ENCODE results near the gene AXIN1. TPM values are rescaled to one million over a fixed set of nuclear protein-coding genes. Genes with fewer than 3 reads are reported as not detected.
"Not testable (repeated sequence)": the region's sequence is repeated elsewhere in the genome, so short reads cannot be mapped to it uniquely, and the experiment has no call there.

The AXIN1 gene
- total RNA-seq, 1 donor from 2014 or later = 23.4 TPM

DNA sequence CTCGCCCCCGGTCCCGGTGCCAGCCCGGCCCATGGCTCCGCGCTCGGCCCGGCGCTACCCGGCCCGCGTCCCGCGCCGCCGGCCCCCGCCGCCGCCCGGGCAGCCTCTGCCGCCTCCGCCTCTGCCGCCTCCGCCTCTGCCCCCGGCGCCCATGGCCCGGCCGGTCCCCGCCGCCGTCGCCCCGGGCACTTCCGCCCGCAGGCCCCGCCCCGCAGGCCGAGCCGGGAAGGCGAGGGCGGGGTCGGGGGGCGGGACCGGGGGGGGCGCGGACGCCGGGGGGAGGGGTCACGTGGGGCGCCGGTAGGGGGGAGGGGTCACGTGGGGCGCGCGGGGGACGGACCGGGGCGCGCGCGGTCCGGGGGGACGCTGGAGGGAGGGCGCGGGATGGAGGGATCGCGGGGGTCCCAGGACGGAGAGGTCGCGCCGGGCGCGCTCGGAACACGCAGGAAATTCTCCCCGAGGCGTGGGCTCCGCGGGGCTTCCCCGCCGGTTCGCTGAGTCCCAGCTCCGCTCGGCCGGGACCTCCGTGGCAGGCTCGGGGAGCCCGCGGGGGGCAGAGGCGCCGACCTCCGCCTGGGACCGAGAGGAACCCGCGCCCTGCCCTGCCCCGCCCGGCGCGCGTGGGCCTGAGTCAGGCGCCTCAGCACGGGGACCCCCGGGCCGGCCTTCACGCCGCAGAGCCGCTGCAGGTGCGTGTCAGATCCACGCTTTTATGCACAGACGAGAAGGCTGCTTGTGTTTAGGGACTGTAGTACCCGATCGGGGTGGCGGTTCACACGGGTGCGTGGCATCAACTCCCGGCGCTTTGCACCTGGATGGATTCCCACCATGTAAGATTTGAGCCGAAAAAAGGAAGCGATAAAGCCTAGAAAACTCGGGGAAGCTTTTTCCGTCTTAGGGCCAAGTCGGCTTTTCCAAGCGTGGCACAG, 29.5 kb upstream of the AXIN1 start, which contains the start of gene PGAP6:
Gene PGAP6 (minus strand): TSS at position 190 of the 929 bp plus-strand sequence. CDS start 157 bp downstream, at position 33.
- intact Hi-C loops (cut with micrococcal nuclease) = loop anchor here (1.0 to 10.0 kb wide), 5 partner anchors 12 to 283 kb away; partner anchors contain the start of genes AXIN1, CAPN15, DECR2 and MRPL28

DNA sequence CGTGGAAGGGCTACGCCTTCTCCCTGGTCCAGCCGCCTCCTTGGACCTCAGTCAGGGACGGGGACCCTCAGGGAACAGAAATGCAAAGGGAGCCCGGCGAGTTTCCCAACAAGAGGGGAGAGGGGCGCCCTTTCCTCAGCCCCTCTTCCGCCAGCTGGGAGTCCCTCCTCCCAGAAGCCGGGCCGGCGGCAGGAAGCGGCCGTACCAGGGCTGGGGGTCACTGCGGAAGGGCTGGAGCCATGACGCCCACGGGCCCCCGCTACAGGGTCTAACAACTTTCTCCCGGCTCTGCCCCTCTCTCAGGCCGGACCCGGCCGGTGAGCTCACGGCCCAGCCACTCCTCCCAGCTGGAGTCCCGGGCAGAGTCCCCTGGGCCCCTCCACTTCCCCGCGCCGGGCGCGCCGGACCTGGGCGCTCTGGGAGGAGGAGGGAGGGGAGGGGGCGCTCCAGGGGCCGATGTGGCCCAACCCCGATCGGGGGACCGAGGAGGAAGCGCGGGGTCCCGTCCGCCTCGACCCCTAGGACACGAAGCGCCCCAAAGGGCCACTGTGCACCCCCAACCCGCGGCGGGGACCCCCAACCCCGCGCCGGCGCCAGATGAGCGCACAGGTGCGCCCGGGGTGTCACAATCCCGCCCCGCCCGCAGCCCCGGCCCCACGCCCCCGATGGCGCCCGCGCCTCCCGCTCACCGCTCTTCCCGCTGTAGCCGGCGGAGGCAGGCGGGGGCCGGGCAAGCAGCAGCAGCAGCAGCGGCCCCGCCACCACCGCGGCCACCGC, 28.7 kb upstream of the AXIN1 start:
- intact Hi-C loops (cut with micrococcal nuclease) = loop anchor here (1.0 to 10.0 kb wide), 3 partner anchors 29 to 284 kb away; partner anchors contain the start of genes AXIN1, CAPN15 and RHOT2

DNA sequence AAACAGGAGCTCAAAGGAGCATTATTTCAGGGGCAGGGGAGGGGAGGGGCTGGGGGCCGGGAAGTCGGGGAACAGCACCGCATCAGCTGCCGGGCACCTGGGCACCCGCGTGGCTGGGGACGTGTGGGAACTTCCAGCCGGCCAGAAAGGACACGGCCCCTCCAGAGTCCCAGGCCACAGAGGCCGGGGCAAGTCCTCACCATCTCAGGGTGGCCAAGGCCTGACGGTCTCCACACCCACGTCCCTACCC, 28.2 kb upstream of the AXIN1 start:
- intact Hi-C loops (cut with micrococcal nuclease) = loop anchor here (1.0 to 10.0 kb wide), 3 partner anchors 28 to 284 kb away; partner anchors contain the start of genes AXIN1, CAPN15 and RHOT2

DNA sequence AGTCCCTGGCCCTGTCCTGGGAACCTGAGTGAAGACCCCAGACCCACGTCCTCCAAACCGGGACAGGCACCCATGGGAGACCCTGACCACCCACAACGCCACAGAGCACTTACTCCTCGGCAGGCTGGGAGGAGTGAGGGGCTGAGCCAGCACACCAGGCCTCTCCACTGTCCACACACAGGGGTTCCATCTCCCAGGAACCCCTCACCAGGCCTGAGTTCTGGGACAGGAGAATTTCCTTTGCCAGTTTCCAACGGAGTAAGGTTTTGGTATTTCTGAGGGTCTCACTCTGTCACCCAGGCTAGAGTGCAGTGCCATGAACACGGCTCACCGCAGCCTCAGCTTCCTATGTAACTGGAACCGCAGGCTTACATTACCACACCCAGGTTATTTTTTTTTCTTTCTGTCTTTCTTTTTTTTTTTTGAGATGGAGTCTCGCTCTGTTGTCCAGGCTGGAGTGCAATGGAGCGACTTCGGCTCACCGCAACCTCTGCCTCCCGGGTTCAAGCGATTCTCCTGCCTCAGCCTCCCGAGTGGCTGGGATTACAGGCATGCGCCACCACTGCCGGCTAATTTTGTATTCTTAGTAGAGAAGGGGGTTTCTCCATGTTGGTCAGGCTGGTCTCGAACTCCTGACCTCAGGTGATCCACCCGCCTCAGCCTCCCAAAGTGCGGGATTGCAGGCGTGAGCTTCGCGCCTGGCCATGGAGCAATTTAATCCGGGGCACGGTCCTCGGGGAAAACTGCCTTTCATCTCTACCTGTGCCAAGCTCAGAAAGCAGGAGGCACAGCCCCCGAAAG, 27.6 kb upstream of the AXIN1 start:
- intact Hi-C loops (cut with micrococcal nuclease) = loop anchor here (5.0 to 10.0 kb wide), 2 partner anchors 147 to 285 kb away; partner anchors contain the start of genes CAPN15 and RHOT2

DNA sequence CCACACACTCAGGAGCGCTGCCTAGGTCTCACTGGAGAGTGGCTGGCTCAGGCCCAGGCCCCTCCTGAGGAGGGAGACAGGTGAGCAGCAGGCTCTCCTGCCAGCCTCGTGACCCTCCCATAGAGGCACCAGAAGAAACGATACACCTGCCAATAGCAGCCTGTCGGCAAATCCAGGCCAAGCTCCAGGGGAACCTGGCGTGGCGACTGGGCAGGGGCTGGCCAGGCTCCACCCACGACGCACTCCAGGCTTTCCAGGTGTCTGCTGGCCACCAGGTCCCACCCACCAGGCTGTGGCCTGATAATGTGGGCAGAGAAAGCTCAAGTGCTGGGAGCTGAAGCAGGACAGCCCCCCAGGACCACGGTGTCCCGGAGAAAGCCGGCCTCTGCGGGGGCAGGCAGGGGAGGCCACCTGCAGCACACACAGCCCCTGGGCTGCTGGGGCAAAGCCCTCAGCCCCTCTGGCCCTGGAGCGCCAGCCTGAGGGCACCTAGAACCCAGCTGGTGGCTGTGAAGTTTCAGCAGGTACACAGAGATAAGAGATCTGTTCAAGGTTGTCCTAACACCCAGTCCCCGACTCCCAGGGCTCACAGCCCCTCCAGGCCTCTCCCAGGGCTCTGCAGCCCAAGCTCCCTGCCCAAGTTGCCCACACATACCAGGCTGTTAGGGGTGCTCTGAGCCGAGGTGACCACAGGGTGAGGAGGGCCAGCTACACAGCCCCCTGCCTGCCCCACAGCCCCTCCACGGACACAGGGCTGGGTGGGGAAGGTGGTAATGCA, 26.8 kb upstream of the AXIN1 start:
- intact Hi-C loops (cut with micrococcal nuclease) = no loop called here

DNA sequence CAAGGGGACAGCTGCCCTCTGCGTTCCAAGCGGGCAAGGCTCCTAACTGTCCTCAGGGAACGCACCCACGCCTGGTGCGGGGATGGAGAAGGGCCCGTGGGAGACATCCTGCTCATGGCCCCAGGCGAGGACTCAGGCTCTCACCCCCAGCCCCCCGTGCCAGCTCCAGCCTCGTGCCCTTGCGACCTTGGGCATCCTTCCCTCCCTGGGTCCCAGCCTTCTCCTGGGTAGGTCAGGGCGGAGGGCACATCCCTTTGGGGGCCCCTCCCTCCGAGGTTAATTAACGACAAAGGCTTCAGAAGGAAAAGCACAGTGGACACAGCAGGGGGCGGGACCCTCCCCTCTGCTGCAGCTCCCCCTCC, 26.3 kb upstream of the AXIN1 start:
- intact Hi-C loops (cut with micrococcal nuclease) = no loop called here

DNA sequence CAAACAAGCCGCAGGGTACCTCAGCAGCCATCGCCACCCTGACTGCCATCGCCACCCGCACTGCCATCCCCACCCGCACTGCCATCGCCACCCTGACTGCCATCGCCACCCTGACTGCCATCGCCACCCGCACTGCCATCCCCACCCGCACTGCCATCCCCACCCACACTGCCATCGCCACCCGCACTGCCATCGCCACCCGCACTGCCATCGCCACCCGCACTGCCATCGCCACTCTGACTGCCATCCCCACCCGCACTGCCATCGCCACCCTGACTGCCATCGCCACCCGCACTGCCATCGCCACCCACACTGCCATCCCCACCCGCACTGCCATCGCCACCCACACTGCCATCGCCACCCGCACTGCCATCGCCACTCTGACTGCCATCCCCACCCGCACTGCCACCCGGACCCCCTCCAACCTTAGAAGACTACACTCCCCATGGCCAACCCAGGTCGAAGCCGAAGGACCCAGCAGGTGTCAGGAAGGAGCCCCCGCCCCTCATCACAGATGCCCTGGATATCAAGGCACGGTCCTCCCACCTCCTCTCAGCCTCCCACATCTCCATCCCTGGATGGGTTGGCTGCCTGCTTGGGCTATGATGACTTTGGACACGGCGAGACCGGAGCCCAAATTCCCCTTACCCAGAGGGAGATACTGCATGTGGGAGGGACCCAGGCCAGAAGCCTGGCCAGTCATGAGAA, 25.7 kb upstream of the AXIN1 start:
- intact Hi-C loops (cut with micrococcal nuclease) = not testable (repeated sequence)

DNA sequence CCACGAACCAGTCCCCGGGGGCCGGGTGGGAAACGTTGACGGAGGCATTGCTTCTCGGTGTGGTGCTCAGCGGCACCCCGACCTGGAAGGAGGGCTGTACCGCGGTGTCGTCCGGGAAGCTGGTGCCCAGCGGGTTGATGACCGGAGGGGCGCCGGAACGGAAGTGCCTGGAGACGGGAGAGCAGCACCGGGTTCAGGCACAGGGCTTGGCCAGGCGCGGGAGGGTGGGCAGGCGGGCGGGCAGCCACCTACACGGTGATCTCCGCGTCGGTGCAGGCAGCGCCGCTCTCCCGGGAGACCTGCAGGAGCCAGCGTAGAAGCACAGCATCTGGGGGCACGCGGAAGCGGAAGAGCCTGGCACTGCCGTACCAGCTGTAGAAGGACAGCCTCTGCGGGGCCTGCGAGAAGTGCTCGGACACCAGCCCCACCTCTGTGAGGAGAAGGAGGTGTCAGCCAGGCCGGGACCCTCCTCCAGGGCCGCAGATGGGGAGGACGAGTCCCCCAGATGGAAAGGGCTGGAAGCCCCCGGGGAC, 25.0 kb upstream of the AXIN1 start:
- intact Hi-C loops (cut with micrococcal nuclease) = no loop called here

DNA sequence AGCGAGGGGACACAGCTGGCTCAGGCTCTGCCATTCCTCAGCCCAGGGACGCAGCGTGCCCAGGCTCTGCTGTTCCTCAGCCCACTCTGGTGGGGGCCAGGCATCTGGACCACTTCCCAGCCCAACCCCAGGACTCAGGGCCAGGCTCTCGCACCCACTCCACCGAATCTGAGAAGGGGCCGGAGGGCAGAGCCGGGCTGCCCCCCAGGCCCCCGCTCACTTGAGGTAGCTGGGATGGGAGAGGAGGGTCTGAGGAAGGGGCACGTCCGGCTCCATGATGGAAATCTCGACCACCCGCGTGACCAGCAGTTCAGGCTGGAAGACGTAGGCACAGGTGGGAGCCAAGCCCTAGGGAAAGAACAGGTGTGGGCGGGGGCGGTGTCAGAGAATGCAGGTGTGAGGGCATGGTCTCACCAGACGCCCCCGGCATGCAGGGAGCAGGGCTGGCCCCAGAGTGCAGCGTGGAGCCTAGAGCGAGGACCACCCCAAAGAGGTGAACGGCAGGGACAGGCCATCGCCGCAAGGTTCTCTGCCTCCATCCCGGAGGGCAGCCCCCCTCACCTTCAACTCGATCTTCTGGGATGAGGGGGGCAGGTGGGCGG, 24.4 kb upstream of the AXIN1 start:
- intact Hi-C loops (cut with micrococcal nuclease) = no loop called here

DNA sequence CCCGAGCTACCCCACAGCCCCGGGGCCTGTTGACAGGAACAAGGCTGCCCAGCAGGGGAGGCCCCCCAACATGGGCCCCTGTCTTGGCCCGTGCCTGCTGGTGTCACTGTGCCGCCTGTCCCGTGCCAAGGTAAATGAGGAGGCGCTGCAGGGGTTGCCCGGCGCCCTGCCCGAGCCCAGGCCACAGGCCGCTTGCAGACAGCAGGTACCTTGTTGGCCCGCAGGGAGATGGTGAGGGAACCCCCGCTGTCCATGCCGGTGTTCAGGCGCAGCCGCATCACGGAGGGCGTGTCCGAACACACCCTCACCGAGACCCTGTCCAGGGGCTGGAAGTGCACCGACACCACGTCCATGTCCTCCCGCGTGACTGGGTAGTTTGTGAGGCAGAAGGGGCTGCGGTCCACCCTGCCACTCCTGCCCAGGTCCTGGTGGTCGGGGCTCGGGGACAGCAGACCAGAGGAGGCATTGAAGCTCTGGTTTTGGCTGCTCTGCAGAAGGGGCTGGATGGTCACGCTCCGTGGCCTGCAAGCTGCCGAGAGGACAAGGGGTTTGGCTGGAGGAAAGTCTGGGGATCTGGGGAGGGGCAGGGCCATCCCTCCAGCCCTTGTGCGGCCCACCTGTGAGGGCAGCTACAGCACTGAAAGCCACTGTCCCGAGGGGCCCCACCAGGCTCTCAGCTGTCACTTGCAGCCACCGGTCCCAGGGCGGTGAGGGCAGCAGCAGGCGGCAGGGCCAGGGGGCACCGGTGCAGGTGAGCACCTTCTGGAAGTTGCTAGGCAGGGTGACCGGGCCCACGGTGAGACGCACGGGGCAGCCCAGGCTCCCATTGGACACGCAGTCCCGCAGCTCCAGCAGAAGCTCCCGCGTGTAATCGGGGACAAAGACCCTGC, 23.6 kb upstream of the AXIN1 start:
- intact Hi-C loops (cut with micrococcal nuclease) = no loop called here

DNA sequence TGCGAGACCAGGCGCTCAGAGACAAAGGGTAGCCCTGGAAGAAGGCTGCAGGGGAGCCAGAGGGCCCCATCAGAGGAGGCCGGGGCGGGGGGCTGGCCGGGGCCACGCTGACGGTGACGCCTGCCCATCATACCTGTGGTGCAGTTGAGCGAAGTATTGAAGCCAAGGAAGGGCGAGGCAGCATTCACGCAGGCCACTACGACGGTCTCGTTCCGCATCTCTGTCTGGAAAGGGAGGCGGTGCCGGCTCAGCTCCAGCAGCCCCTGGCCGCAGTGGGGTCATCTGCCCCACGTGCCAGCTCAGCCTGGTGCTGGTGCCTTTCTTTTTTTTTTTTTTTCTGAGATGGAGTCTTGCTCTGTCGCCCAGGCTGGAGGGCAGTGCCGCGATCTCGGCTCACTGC, 22.7 kb upstream of the AXIN1 start:
- intact Hi-C loops (cut with micrococcal nuclease) = no loop called here

DNA sequence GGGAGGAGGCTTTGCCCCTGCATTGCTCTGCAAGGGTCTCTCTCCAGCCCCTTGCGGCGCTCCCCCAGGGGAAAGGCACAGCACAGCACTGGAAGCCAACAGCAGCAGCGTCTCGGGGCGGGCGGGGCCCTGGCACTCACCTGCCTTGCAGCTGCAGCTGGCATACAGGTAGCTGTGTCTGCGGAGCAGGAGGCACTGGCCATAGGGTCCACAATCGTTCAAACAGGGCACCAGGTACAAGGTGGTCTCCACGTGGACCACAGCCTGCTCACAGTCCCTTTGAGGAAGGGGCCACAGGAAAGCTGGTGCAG, 22.0 kb upstream of the AXIN1 start:
- intact Hi-C loops (cut with micrococcal nuclease) = no loop called here

DNA sequence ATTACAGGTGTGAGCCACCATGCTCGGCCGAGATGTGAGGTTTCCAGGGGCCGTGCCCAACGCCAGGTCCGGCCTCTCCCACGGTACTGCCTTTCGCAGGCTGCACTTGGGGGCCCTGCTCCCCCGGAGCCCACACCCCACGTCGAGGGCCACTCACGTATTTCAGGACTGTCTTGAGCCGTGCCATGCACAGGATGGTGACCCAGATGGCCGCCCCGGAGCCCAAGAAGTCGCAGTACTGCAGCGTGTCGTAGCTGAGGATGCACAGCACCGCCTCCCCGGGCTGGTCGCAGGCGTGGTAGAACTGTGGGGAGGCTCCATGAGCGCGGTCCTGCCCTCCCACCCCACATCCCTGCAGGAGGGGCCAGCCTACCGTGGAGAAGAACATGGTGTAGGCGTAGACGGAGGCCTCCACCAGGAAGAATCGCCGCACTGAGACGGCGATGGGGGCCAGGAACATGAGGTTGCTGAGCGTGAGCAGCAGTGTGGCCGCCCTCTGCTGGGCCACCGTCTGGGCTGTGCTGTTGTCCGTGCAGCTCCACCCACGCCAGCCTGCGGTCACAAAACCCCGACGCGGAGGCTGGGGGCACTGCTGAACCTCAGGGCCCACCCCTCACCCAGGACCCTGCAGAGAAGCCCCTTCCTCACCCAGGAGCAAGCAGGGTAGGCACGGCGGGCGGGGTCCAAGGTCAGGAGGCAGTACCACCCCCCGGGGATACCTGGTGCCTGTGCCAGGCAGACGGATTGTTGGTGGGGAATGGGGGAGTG, 21.5 kb upstream of the AXIN1 start:
- intact Hi-C loops (cut with micrococcal nuclease) = no loop called here

DNA sequence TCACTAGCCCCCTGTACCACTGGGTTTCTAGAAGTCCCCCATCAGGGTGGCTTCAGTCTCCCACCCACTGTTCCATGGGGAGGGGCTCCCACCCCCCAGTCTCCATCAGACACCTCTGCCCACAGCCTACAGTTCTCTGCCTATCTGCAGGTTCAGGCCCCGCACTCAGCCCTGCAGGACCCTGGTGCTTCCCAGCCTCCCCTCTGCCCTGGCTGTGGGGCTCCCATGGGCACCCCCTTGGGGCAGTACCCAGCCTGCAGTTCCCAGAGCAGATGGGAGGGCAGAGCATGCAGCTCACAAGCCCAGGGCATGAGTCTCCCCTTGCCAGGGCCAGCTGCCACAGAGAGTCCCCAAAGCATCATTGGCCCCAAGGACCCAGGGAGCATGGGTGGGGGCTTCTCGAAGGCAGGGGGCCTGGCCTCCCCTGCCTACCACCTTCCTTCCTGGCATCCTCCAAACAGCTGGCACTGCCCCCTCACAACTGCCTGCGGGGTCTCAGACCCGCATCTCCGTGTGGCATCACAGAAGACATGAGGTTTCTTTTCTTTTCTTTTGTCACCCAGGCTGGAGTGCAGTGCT, 20.6 kb upstream of the AXIN1 start:
- intact Hi-C loops (cut with micrococcal nuclease) = no loop called here

DNA sequence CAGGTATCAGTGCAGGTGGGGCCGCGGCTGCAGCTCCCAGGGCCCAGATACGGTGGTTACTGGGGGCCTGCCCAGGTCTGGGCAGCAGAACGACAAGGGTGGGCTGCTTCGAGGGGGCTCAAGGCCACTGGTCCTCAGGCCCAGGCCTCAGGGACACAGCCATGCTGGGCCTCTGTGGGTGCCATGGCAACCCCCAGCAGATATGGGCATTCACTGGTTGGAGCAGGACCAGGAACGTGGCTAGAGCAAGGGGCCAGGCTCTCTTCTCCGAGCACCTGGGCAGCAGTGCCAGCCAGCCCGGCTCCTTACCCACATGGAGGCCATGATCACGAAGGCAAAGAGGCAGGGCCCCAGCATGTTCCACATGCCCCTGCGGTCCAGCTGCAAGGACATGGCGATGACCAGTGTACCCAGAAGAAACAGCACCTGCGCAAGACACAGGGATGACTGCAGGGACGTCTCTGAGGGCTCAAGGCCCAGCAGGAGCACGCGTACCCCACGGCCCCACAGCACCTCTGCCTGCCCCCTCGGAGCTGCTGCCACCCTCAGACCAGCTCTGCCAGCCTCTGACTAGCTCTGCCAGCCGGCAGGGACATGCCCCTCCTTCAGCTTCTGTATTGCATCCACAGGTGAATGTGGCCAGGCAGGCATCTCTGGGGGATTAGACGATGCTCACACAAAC, 19.9 kb upstream of the AXIN1 start:
- intact Hi-C loops (cut with micrococcal nuclease) = no loop called here

DNA sequence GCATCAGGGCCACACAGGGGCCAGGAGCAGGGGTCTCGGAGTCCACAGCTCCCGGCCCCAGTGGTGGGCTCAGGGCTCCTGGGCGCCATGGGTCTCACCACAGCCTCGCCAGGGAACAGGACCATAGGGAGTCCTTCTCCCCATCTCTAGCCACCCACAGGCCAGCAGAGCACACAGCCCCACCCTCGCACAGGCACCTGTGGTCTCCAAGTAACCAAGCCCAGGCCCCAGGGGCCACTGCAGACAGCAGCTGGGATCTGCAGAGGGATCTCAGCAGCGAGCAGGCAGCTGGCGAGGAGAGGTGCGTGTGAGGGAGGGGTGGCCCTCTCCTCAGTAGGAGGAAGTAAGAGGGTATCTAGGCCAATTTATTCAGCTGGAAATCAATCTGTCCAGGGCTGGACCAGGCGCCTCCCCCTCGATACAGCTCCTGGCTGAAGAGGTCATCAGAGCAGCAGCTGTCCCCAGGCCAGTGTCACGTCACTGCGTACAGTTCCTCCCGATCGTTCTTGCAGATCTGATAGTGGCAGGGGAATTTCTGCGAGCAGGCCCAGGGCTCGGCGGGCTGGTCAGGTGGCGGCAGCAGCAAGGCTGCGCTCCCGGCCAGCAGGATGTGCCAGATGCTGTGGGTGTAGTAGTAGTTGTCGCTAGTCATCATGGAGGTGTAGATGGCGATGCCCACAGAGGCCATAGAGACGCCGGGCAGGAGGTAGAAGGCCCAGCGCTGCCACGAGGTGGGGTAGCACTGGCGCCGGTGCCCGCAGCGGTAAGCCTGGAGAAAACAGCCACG, 19.2 kb upstream of the AXIN1 start:
- intact Hi-C loops (cut with micrococcal nuclease) = no loop called here
